ENCODE measurements around the gene DPP3.
A peak's percentile ranks its signal among the peaks of the same experiment; 100 is the strongest.

The DPP3 gene

GRCh38 chr11:66464916-66465315 is 15.3 kb upstream of the DPP3 start:
- no peak for DNase-seq

DNA sequence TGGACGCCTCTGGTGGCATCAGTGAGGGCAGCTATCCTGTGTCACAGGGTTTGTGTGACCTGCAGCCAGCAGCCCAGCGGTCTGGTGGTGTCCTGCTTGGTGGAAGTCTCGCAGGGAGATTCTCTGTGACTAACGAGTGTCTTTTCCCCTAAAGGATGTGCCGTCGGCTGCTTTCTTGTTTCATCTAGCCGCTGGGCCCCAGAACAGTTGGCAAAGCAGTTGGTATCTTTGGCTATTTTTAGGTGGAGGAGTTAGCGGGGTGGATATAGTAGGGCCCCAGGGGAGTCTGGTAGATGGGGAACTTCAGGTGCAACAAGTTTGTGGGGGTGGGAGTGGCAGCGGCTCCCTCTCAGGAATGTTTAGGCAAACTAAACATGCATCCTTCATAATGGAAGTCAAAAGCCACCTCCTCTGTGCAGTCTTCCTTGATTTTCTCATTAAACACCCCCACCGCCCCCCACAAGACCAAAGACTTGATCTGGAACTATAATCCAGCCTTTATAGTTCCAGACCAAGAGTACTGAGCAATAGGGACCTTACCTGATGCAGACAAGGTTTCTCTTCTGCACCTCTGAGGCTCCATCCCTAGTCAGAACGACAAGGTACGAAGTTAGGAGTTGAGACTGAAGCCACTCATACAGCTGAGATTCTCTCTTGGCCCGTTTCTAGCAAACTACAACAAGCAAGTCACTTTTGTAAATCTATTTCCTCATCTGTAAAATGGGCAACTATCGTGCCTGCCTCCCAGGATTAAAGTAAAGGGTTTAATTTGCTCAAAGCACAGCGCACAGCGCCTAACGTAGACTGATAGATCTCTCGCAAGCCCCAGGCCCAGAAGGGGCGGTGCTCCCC is 14.6 kb upstream of the DPP3 start:
- DNase-seq = no peak

DNA sequence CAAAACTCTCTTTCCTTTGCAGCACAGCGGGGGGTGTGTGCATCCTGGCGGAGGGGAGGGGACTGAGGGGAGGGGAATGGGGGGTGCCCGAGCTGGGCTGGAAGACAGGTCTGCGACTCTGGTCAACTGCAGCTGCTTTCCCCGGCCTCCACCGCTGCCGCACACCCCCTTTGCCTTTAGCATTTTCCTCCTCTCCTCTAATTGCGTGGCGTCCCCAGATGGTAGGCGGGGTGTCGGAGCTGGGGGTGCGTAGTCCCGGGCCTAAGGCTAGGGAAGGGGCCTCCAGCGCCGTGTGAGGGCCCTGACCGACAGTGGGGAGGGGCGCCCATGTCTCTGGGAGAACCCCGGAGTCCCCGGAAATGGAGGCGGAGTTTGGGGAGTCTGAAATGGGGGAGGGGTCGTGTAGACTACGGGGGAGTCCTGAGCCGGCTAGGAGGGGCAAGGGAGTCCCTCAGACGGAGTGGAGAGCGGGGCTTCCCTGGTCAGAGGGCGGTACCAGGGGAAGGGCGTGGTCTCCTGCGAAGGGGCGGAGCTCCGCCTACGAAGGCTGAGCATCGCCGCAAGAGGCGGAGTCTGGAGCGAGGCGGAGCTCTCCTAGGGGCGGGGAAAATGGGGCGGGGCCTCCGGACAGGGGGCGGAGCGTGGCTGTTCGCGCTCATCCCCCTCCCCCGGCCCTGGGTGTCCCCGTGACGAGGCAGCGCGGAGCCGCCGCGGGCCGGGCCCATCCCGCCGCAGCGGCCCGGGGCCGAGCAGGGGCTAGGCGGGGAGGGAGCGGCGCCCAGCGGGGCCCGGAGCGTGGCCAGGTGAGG is 13.8 kb upstream of the DPP3 start, which contains the start of gene PELI3:
TSS of gene PELI3 (plus strand) at position 681 of the 809 bp plus-strand sequence. CDS start 1,224 bp downstream, outside the sequence.
- DNase-seq = peak; percentile 90

DNA sequence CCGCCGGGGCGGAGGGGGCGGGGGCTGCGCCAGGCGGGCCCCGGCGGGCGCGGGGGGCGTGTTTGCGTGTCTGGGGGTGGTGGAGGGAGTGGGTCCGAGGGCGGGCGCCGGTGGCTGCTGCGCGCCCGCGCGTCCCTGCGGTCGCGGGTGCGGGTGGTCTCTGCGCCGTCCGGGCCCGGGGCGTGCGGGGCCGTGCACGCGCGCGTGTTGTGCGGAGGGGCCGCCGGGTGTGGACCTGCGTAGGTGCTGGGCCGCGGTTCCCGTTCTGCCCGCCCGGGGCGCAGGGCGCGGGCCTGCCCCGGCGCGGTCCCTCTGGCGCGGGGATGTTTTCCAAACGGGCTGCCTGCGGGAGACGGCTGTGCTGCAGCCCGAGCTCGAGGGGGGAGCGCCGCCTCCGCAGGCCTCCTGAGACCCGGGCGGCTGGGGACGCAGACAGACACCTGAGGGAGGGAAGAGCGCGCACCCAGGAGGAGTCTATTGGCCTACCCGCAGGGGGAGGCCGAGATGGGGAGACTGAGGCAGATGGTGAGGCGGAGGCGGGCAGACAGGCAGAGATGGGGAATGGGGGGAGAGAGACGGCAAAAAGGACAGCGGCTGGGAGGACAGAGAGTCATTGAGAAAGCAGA is 13.1 kb upstream of the DPP3 start:
- DNase-seq = no peak

DNA sequence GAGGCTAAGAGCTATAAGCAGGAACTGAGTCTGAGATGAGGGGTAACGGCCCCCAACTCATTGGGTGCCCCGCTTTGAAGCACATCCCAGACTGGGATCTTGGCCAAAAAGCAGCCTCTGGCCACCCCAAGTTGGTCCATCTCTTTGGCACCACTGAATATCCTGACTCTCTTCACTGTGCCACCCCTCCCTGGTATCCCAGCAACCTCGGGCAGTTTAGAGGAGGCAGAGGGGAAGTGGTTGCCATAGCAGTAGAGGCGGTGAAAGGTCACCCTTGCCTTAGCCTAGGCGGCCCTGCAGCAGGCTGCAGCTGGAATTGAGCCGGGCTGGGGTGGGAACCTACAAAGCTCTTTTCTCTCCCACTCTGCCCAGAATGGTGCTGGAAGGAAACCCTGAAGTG is 12.5 kb upstream of the DPP3 start:
- DNase-seq = peak; percentile 17

- DNase-seq = no peak
These were observed 11.5 kb upstream of the DPP3 start for GRCh38 chr11:66468691-66469090.

DNA sequence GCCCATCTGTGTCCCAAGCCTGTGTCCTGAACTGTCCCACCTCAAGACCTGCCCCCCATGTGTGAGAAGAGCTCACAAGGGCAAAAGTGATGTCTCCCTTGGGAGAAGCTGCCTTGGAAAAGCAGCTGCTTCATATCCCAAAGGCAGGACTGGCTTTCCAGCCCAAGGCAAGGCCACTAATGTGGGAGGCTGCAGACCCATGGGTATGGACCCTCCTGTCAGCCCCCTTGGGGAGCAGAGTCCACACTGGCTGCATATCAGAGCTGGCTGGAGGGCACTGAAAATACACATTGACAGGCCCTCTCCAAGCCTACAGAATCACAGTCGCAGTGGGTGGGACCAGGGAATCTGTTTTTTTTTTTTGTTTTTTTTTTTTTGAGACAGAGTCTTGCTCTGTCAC is 10.8 kb upstream of the DPP3 start:
- no peak for DNase-seq

DNA sequence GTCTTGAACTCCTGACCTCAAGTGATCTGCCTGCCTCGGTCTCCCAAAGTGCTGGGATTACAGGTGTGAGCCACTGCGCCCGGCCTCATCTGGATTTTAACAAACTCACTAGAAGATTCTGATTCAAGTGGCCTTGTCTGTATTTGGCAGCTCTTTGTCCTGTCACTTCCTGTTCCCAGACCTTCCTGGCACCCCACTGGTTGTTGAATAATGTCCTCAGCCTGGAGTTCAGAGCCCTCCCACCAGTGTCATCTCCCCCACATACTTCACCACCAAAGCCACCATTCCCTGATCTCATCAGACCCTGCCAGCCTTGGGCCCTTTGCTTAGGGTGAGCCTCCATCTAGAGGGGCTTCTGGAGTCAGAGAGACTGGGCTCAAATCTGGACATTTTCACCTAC is 10.2 kb upstream of the DPP3 start:
- DNase-seq = no peak

DNA sequence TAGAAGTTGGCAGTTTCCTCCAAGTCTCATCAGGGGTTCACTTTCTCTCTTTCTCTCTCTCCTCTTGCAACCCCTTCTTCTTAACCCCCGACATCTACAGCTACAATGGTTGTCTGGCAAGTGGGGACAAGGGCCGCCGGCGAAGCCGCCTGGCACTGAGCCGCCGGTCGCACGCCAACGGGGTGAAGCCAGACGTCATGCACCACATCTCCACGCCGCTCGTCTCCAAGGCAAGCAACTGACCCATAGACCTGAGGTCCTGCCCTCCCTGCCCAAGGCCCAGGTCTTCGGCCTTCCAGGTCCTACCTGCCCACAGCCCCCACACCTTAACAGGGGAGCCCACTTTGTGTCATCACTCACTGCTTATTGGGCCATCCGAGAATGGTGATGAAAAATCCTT is 9.1 kb upstream of the DPP3 start:
- no peak for DNase-seq

GRCh38 chr11:66472054-66472453 is 8.2 kb upstream of the DPP3 start:
- no peak for DNase-seq

DNA sequence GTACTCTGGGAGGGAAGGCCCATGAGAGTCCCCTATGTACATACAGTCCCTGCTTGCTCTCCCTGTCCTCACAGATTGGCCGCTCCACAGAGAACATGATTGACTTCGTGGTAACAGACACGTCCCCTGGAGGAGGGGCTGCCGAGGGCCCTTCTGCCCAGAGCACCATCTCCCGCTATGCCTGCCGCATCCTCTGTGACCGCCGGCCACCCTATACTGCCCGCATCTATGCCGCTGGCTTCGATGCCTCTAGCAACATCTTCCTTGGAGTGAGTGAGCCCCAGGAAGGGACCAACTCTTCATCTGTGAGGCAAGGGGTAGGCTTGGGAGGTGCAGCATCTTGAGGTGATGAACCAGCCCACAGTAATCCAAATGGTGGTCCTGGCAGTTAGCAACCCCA is 7.1 kb upstream of the DPP3 start:
- no peak for DNase-seq

GRCh38 chr11:66473608-66474515 is 6.4 kb upstream of the DPP3 start:
- no peak for DNase-seq

DNA sequence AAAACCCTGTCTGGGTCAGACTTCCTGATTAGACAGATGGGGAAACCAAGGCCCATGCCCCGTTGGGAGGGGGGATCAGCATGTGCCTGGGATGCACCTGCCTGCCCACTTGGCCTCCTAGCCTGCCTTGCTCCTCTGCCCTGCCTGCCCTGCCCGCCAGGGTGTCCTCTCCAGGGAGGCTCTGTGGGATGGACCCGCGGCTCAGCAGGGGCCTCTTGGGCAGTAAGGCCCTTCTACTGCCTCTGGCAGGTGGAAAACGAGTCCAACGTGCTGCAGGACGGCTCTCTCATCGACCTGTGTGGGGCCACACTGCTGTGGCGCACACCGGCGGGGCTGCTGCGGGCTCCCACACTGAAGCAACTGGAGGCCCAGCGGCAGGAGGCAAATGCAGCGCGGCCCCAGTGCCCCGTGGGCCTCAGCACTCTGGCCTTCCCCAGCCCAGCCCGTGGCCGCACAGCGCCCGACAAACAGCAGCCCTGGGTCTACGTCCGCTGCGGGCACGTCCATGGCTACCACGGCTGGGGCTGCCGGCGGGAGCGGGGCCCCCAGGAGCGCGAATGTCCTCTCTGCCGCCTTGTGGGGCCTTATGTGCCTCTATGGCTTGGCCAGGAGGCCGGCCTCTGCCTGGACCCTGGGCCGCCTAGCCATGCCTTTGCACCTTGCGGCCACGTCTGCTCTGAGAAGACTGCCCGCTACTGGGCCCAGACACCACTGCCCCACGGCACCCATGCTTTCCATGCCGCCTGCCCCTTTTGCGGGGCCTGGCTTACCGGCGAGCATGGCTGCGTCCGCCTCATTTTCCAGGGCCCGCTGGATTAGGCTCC is 4.7 kb upstream of the DPP3 start:
- DNase-seq = no peak

GRCh38 chr11:66476173-66476840 is 3.9 kb upstream of the DPP3 start:
- no peak for DNase-seq

DNA sequence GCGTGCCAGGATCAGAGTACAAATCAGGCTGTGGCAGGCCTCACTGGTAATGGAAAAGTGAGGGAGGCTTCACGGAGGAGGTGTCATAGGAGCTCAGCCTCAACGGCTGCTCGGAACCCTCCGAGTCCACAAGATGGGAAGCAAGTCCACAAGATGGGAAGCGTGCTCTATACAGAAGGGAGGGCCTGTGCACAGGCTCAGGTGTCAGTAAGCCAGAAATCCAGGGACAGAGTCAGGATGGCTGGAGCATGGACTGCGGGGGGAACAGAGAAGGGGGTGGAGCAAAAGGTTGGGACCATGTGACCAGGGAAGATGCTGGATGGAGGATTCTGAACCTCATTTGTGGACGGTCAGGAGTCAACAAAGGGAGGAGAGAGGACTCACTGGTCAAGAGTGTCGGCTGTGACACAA is 3.4 kb upstream of the DPP3 start:
- no peak for DNase-seq

- no peak for DNase-seq
These were observed 2.7 kb upstream of the DPP3 start for GRCh38 chr11:66477263-66478201.

GRCh38 chr11:66478729-66479393 is 1.4 kb upstream of the DPP3 start:
- DNase-seq = peak; percentile 23

DNA sequence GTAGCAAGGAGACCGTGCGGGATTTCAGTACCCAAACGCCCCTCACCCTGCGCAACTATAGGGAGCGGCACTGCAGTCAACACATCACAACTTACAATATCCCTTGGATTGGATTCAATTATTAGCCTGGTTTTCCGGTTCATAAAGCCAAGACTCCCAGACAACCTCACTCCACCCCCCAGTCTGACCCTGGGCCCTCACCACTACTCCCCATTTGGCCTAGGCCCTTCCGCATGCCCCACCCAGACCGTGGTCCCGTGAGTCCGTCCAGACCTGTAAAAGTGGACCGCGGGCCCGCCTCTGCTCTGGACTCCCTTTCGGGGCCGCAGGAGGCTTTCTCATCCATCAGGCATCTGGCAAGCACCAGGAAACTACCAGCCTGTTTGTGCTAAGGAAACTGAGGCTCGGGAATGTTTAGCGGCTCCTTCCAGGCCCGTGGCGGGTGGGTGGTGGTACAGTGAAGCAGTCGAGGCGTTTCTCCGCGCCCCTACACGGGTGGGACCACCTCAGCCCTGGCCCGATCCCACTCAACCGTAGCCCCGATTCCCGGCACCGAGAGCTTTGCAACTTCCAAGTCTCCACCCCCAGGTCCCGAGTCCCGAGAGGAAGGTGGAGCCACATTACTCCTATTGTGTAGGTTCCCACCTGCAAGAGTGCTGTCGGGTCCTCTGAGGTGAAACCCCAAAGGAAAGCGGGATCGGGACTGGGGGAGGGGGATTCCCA is 679 bp upstream of the DPP3 start:
- DNase-seq = no peak
